Epithelial cell of proximal tubule (primary cell): ENCODE data around the gene WIPI1. TPM values are rescaled to one million over a fixed set of nuclear protein-coding genes. Genes with fewer than 3 reads are reported as not detected.
"Not testable (repeated sequence)": the region's sequence is repeated elsewhere in the genome, so short reads cannot be mapped to it uniquely, and the experiment has no call there.

Source experiments
- DNase-seq: peaks from one replicate; pipeline ENCODE4 v3.0.0-alpha.2; 2011; ENCODE audit warnings: low read depth
- H3K4me3 ChIP-seq: 2 replicates; pipeline ENCODE4 v1.5.1; 2011; ENCODE audit warnings: low read depth, mild to moderate bottlenecking, low read length
- CTCF ChIP-seq: conservative IDR thresholded peaks from 2 replicates; pipeline ENCODE4 v1.5.1; 2012; ENCODE audit warnings: low read depth, mild to moderate bottlenecking, low read length
- total RNA-seq: library from RNA; depleted of rRNA; stranded (reverse); fragments of >200 nt; gene quantifications from 2 replicates; pipeline ENCODE4 v1.2.3, GENCODE V29; 2015

The WIPI1 gene
- total RNA-seq, 1 donor from 2014 or later, result 20.2 TPM

GRCh38 chr17:68378268-68379176 is 78.8 kb downstream of the WIPI1 start:
- TF ChIP-seq CTCF, result no peak
- no peak overlapping the region for H3K4me3 ChIP-seq
- DNase-seq, result no peak

- DNase-seq, result no peak
- no peak for TF ChIP-seq CTCF
- no peak overlapping the region for H3K4me3 ChIP-seq
Observed at GRCh38 chr17:68377771-68378267, 79.5 kb downstream of the WIPI1 start.

GRCh38 chr17:68376178-68376577 is 81.1 kb downstream of the WIPI1 start:
- DNase-seq, H3K4me3 ChIP-seq: not testable (repeated sequence)

- DNase-seq, result no peak
- TF ChIP-seq CTCF, result no peak
- no peak overlapping the region for H3K4me3 ChIP-seq
Observed at GRCh38 chr17:68375566-68375965, 81.7 kb downstream of the WIPI1 start.

Other genes with a start within 250 kb of the WIPI1 start
- 74.5 and 90.0 TPM in 2 replicates for gene AMZ2, start 209.5 kb downstream of the WIPI1 start, total RNA-seq
- gene SLC16A6, start 166.4 kb downstream of the WIPI1 start, total RNA-seq, result 0.07 TPM in 1 of 2 replicates, not detected in the other
- gene ARSG, start 166.0 kb downstream of the WIPI1 start, total RNA-seq, result 1.5 and 5.8 TPM in 2 replicates
- gene PRKAR1A, start 54.9 kb upstream of the WIPI1 start, total RNA-seq, result 131 and 157 TPM in 2 replicates
- gene FAM20A, start 143.9 kb upstream of the WIPI1 start, total RNA-seq, result not detected in 2 replicates